Fibroblast of skin of right quadriceps (primary cell): Measurements from ENCODE around the gene CPNE4.

Experiments used
- DNase-seq: peaks from one replicate; pipeline ENCODE4 v3.0.0-alpha.2; 2013

The CPNE4 gene

GRCh38 chr3:131730581-131730980, 304.2 kb downstream of the CPNE4 start:
- peak; percentile 47 for DNase-seq

GRCh38 chr3:131729643-131730017, 305.2 kb downstream of the CPNE4 start:
- DNase-seq, result peak; percentile 28

GRCh38 chr3:131728898-131729642, 305.7 kb downstream of the CPNE4 start:
- DNase-seq, result peak; percentile 19

- no peak for DNase-seq
Measured at GRCh38 chr3:131725414-131725813, 309.4 kb downstream of the CPNE4 start.

- no peak for DNase-seq
Measured at GRCh38 chr3:131723343-131723742, 311.5 kb downstream of the CPNE4 start.

GRCh38 chr3:131717493-131717892, 317.3 kb downstream of the CPNE4 start:
- DNase-seq, result no peak

- DNase-seq, result no peak
Measured at GRCh38 chr3:131716943-131717342, 317.9 kb downstream of the CPNE4 start.

GRCh38 chr3:131716007-131716406, 318.8 kb downstream of the CPNE4 start:
- no peak for DNase-seq

GRCh38 chr3:131714585-131715220, 320.1 kb downstream of the CPNE4 start:
- DNase-seq, result no peak

- no peak for DNase-seq
Measured at GRCh38 chr3:131713416-131714123, 321.2 kb downstream of the CPNE4 start.

- DNase-seq, result no peak
Measured at GRCh38 chr3:131712662-131713061, 322.2 kb downstream of the CPNE4 start.

GRCh38 chr3:131711114-131711768, 323.6 kb downstream of the CPNE4 start:
- no peak for DNase-seq

- peak; percentile 71 for DNase-seq
Measured at GRCh38 chr3:131708241-131708640, 326.6 kb downstream of the CPNE4 start.

GRCh38 chr3:131705558-131706051, 329.2 kb downstream of the CPNE4 start:
- DNase-seq, result peak; percentile 39

GRCh38 chr3:131705099-131705498, 329.7 kb downstream of the CPNE4 start:
- no peak for DNase-seq

- no peak for DNase-seq
Measured at GRCh38 chr3:131704098-131704497, 330.7 kb downstream of the CPNE4 start.

- DNase-seq, result peak; percentile 73
Measured at GRCh38 chr3:131702146-131702545, 332.7 kb downstream of the CPNE4 start.

GRCh38 chr3:131701153-131701770, 333.6 kb downstream of the CPNE4 start:
- DNase-seq, result peak; percentile 46

GRCh38 chr3:131699001-131699400, 335.8 kb downstream of the CPNE4 start:
- DNase-seq, result peak; percentile 76

- DNase-seq, result peak; percentile 46
Measured at GRCh38 chr3:131694376-131694775, 340.4 kb downstream of the CPNE4 start.

GRCh38 chr3:131692356-131692755, 342.5 kb downstream of the CPNE4 start:
- DNase-seq, result no peak

GRCh38 chr3:131690800-131691199, 344.0 kb downstream of the CPNE4 start:
- no peak for DNase-seq

GRCh38 chr3:131688370-131688769, 346.4 kb downstream of the CPNE4 start:
- peak; percentile 81 for DNase-seq
